Stomach (tissue), 4 donors: ENCODE results near the gene GPANK1.

Experiments
- CTCF ChIP-seq, 7 experiments: fragments of 450-650 bp in 4 of 7; fragments of 200-600 bp in 3 of 7; sonication (generic) in 3 of 7; IDR thresholded peaks; one replicate each; pipeline ENCODE4 v1.5.1; 2016 to 2019; ENCODE audit warnings: antibody characterized with exemption in 7 of 7, control low read depth in 2 of 7, mild to moderate bottlenecking in 1 of 7
- POLR2A ChIP-seq, 4 donors: fragments of 450-650 bp; IDR thresholded peaks; one replicate each; pipeline ENCODE4 v1.6.1; 2016; ENCODE audit warnings: antibody characterized with exemption in 4 of 4, control low read depth in 2 of 4, mild to moderate bottlenecking in 1 of 4, moderate library complexity in 1 of 4

- no peak for TF ChIP-seq CTCF (IDR thresholded peaks at IDR 0.05)
- no peak for TF ChIP-seq POLR2A (IDR thresholded peaks at IDR 0.05)
Measured at GRCh38 chr6:31632279-31632946, 32.4 kb downstream of the GPANK1 start.
